ENCODE results near the gene KLHDC2.

DNA sequence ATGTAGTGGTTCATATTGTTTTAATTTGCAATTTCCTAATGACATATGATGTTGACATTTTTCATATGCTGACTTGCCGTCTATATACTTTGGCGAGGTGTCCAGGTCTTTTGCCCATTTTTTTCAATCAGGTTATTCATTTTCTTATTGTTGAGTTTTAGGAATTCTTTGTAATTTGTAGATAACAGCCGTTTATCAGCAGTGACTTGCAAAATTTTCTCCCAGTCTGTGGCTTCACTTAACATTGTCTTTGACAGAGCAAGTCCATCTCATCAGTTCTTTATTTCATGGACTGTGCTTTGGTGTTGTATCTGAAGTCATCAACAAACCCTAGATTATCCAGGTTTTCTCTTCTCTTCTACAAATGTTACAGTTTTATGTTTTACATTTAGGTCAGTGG lies 12.6 kb upstream of the KLHDC2 start:
- TF ChIP-seq, protein P1, sequence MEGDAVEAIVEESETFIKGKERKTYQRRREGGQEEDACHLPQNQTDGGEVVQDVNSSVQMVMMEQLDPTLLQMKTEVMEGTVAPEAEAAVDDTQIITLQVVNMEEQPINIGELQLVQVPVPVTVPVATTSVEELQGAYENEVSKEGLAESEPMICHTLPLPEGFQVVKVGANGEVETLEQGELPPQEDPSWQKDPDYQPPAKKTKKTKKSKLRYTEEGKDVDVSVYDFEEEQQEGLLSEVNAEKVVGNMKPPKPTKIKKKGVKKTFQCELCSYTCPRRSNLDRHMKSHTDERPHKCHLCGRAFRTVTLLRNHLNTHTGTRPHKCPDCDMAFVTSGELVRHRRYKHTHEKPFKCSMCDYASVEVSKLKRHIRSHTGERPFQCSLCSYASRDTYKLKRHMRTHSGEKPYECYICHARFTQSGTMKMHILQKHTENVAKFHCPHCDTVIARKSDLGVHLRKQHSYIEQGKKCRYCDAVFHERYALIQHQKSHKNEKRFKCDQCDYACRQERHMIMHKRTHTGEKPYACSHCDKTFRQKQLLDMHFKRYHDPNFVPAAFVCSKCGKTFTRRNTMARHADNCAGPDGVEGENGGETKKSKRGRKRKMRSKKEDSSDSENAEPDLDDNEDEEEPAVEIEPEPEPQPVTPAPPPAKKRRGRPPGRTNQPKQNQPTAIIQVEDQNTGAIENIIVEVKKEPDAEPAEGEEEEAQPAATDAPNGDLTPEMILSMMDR (IDR thresholded peaks at IDR 0.05), result no peak
- TF ChIP-seq POLR2AphosphoS5 (IDR thresholded peaks at IDR 0.05; ENCODE audit: low read depth, low read length) (no peak), TCF7L2 (IDR thresholded peaks at IDR 0.05; ENCODE audit: low read depth, low read length) (no peak)
- TF ChIP-seq, protein P2, sequence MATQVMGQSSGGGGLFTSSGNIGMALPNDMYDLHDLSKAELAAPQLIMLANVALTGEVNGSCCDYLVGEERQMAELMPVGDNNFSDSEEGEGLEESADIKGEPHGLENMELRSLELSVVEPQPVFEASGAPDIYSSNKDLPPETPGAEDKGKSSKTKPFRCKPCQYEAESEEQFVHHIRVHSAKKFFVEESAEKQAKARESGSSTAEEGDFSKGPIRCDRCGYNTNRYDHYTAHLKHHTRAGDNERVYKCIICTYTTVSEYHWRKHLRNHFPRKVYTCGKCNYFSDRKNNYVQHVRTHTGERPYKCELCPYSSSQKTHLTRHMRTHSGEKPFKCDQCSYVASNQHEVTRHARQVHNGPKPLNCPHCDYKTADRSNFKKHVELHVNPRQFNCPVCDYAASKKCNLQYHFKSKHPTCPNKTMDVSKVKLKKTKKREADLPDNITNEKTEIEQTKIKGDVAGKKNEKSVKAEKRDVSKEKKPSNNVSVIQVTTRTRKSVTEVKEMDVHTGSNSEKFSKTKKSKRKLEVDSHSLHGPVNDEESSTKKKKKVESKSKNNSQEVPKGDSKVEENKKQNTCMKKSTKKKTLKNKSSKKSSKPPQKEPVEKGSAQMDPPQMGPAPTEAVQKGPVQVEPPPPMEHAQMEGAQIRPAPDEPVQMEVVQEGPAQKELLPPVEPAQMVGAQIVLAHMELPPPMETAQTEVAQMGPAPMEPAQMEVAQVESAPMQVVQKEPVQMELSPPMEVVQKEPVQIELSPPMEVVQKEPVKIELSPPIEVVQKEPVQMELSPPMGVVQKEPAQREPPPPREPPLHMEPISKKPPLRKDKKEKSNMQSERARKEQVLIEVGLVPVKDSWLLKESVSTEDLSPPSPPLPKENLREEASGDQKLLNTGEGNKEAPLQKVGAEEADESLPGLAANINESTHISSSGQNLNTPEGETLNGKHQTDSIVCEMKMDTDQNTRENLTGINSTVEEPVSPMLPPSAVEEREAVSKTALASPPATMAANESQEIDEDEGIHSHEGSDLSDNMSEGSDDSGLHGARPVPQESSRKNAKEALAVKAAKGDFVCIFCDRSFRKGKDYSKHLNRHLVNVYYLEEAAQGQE (IDR thresholded peaks at IDR 0.05; ENCODE audit: insufficient read depth in 1 of 2, low read depth in 2 of 2, low read length in 1 of 2), result no peak

All from Panc1 (cell line).